ENCODE results near the gene DGKG. TPM values are rescaled to one million over a fixed set of nuclear protein-coding genes. Genes with fewer than 3 reads are reported as not detected.

Gene DGKG
- polyA plus RNA-seq, 1 donor (not counting 4 experiments of a cell fraction or from before 2014, with no cell fraction given): 0.22 TPM

GRCh38 chr3:186365202-186365974, 3.4 kb upstream of the DGKG start:
- H4K20me1 ChIP-seq (ENCODE audit: control insufficient read depth, extremely low read depth, insufficient read depth, low read length): no peaks in the 10 kb centered on the region
- dilution Hi-C loops (cut with MboI; ENCODE audit: extremely low pct_ligation_motif_present, low sequenced_read_pairs): no loop called here
- no peaks in the 10 kb centered on the region for H3K4me1 ChIP-seq (ENCODE audit: control insufficient read depth, extremely low read depth, insufficient read depth, low read length)
- FAIRE-seq (no peak), DNase-seq (ENCODE audit: low read depth, low spot score) (no peak)
- H3K36me3 ChIP-seq (ENCODE audit: control insufficient read depth in 2 of 2, extremely low read depth in 1 of 2, insufficient read depth in 2 of 2, low read length in 2 of 2): no peaks in the 10 kb centered on the region
- H3K4me3 ChIP-seq (ENCODE audit: control insufficient read depth in 2 of 3, extremely low read depth in 1 of 3, insufficient read depth in 2 of 3, low read depth in 1 of 3, low read length in 3 of 3): no peak overlapping the region
- H3K27me3 ChIP-seq (ENCODE audit: control insufficient read depth, extremely low read depth, insufficient read depth, low read length): peaks cover 65% of the 10 kb centered on the region
- H3K9me1 ChIP-seq (ENCODE audit: control insufficient read depth, extremely low read depth, insufficient read depth, low read length): no peaks in the 10 kb centered on the region
- no peak overlapping the region for H2AFZ ChIP-seq (ENCODE audit: control insufficient read depth, low read length)
- no peaks in the 10 kb centered on the region for H3K79me2 ChIP-seq (ENCODE audit: control insufficient read depth, insufficient read depth, low read length)
- no peak overlapping the region for H3K27ac ChIP-seq (ENCODE audit: control insufficient read depth, insufficient read depth, low read length)
- TF ChIP-seq CTCF (optimal IDR thresholded peaks at IDR 0.05 in 1 of 3, IDR thresholded peaks at IDR 0.05 in 1 of 3, conservative IDR thresholded peaks at IDR 0.05 in 1 of 3; ENCODE audit: extremely low read depth in 1 of 3, insufficient read depth in 2 of 3, low read length in 3 of 3): no peak
- TF ChIP-seq EZH2 (IDR thresholded peaks at IDR 0.05; ENCODE audit: low read length): no peak
- no peak overlapping the region for H3K9ac ChIP-seq (ENCODE audit: control insufficient read depth, extremely low read depth, insufficient read depth, low read length)
- H3K9me3 ChIP-seq (ENCODE audit: control insufficient read depth, low read depth, low read length): no peaks in the 10 kb centered on the region
- H3K4me2 ChIP-seq (ENCODE audit: control insufficient read depth, extremely low read depth, insufficient read depth, low read depth, low read length): no peak overlapping the region

GRCh38 chr3:186362988-186363387, 954 bp upstream of the DGKG start:
- H3K27ac ChIP-seq (ENCODE audit: control insufficient read depth, insufficient read depth, low read length): no peak overlapping the region
- H2AFZ ChIP-seq (ENCODE audit: control insufficient read depth, low read length): no peak overlapping the region
- H3K4me2 ChIP-seq (ENCODE audit: control insufficient read depth, extremely low read depth, insufficient read depth, low read depth, low read length): no peak overlapping the region
- H3K36me3 ChIP-seq (ENCODE audit: control insufficient read depth in 2 of 2, extremely low read depth in 1 of 2, insufficient read depth in 2 of 2, low read length in 2 of 2): no peaks in the 10 kb centered on the region
- H3K79me2 ChIP-seq (ENCODE audit: control insufficient read depth, insufficient read depth, low read length): no peaks in the 10 kb centered on the region
- H3K27me3 ChIP-seq (ENCODE audit: control insufficient read depth, extremely low read depth, insufficient read depth, low read length): peaks cover 72% of the 10 kb centered on the region
- H3K9me3 ChIP-seq (ENCODE audit: control insufficient read depth, low read depth, low read length): no peaks in the 10 kb centered on the region
- no peak for DNase-seq (ENCODE audit: low read depth, low spot score)
- no peak for TF ChIP-seq EZH2 (IDR thresholded peaks at IDR 0.05; ENCODE audit: low read length)
- no peak for TF ChIP-seq CTCF (optimal IDR thresholded peaks at IDR 0.05 in 1 of 3, IDR thresholded peaks at IDR 0.05 in 1 of 3, conservative IDR thresholded peaks at IDR 0.05 in 1 of 3; ENCODE audit: extremely low read depth in 1 of 3, insufficient read depth in 2 of 3, low read length in 3 of 3)
- no peaks in the 10 kb centered on the region for H4K20me1 ChIP-seq (ENCODE audit: control insufficient read depth, extremely low read depth, insufficient read depth, low read length)
- no peaks in the 10 kb centered on the region for H3K4me1 ChIP-seq (ENCODE audit: control insufficient read depth, extremely low read depth, insufficient read depth, low read length)
- dilution Hi-C loops (cut with MboI; ENCODE audit: extremely low pct_ligation_motif_present, low sequenced_read_pairs): no loop called here
- no peak overlapping the region for H3K9ac ChIP-seq (ENCODE audit: control insufficient read depth, extremely low read depth, insufficient read depth, low read length)
- H3K4me3 ChIP-seq (ENCODE audit: control insufficient read depth in 2 of 3, extremely low read depth in 1 of 3, insufficient read depth in 2 of 3, low read depth in 1 of 3, low read length in 3 of 3): no peak overlapping the region
- no peak for FAIRE-seq
- H3K9me1 ChIP-seq (ENCODE audit: control insufficient read depth, extremely low read depth, insufficient read depth, low read length): no peaks in the 10 kb centered on the region

Measured in keratinocyte (primary cell).